Dermis microvascular lymphatic vessel endothelial cell (primary cell): ENCODE measurements around the gene LAG3. TPM values are rescaled to one million over a fixed set of nuclear protein-coding genes. Genes with fewer than 3 reads are reported as not detected.

ENCODE experiments used
- DNase-seq, 2 donors: peaks; one replicate each; pipeline versions ENCODE4 v3.0.0 to v3.0.0-alpha.2; 2010; ENCODE audit warnings: low read depth in 2 of 2
- total RNA-seq: library from RNA; depleted of rRNA; stranded (reverse); fragments of >200 nt; gene quantifications from 2 replicates; pipeline ENCODE4 v1.2.1, GENCODE V29; 2014

The LAG3 gene
- total RNA-seq, 1 donor from 2014 or later, result under 0.01 TPM

GRCh38 chr12:6771091-6771495, 1.2 kb upstream of the LAG3 start:
- DNase-seq, result peak; percentile 50 to 85

GRCh38 chr12:6771509-6772330, 600 bp upstream of the LAG3 start:
- no peak for DNase-seq

DNA sequence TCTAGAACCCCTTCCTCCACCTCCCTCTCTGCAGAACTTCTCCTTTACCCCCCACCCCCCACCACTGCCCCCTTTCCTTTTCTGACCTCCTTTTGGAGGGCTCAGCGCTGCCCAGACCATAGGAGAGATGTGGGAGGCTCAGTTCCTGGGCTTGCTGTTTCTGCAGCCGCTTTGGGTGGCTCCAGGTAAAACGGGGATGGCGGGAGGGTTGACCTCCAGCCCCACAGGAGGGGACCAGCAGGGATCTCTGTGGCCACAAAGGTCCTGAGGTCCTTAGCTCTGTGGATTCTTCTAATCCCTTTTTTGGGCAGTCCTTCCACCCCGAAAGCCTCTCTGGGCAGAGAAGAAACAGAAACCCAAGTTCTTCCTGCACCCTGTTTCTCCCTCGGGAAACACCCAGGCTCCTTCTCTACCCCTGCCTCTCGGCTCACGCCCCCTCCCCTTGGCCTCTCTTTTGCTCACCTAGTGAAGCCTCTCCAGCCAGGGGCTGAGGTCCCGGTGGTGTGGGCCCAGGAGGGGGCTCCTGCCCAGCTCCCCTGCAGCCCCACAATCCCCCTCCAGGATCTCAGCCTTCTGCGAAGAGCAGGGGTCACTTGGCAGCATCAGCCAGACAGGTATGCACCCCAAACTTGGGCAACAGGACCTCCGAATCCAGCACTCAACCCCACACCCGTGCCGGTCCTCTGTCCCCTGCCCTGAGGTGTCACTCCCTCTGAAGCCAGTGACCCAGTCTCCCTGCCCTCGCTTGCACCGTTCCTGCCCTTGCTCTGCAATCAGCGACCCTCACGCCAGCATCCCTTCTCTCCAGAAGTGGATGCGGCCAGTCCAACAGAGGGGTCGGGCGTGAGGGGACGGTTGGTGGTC, 638 bp downstream of the LAG3 start:
- DNase-seq, result no peak

DNA sequence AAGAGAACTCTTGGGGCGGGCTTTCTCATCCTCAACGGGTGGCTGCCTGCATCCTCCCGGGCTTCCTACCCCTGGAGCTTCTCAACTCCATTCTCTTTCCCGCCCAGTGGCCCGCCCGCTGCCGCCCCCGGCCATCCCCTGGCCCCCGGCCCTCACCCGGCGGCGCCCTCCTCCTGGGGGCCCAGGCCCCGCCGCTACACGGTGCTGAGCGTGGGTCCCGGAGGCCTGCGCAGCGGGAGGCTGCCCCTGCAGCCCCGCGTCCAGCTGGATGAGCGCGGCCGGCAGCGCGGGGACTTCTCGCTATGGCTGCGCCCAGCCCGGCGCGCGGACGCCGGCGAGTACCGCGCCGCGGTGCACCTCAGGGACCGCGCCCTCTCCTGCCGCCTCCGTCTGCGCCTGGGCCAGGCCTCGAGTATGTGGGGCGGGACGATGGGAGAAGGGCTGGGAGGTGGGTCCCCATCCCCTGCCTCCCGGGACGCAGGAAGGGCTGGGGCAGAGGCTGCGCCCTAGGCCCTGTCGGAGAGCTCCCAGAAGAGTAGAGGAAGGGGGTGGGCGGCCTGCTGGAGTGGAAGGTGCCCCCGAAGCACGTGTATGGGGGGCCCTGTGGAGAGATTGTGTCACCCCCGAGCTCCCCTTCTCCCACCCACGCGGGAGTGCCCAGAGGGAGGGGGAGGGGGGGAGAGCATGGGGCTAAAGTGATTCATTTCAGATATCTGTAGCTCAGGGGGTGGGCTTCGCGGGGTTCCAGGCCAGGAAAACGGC, 1.5 kb downstream of the LAG3 start:
- DNase-seq, result no peak

DNA sequence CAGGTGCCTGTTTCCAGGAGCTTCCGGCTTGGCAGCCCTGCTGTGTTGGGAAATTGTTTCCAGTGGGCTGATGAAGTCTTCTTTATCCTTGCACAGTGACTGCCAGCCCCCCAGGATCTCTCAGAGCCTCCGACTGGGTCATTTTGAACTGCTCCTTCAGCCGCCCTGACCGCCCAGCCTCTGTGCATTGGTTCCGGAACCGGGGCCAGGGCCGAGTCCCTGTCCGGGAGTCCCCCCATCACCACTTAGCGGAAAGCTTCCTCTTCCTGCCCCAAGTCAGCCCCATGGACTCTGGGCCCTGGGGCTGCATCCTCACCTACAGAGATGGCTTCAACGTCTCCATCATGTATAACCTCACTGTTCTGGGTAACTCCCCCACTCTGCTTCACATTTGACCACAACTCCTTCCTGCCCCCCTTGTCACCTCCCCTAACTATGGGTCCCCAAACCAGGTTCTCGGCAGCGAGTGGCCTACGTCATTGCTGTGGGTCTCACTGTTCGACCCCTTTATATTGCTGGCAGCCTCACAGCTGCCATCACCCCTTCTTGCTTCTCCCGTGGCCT, 2.3 kb downstream of the LAG3 start:
- DNase-seq, result no peak

DNA sequence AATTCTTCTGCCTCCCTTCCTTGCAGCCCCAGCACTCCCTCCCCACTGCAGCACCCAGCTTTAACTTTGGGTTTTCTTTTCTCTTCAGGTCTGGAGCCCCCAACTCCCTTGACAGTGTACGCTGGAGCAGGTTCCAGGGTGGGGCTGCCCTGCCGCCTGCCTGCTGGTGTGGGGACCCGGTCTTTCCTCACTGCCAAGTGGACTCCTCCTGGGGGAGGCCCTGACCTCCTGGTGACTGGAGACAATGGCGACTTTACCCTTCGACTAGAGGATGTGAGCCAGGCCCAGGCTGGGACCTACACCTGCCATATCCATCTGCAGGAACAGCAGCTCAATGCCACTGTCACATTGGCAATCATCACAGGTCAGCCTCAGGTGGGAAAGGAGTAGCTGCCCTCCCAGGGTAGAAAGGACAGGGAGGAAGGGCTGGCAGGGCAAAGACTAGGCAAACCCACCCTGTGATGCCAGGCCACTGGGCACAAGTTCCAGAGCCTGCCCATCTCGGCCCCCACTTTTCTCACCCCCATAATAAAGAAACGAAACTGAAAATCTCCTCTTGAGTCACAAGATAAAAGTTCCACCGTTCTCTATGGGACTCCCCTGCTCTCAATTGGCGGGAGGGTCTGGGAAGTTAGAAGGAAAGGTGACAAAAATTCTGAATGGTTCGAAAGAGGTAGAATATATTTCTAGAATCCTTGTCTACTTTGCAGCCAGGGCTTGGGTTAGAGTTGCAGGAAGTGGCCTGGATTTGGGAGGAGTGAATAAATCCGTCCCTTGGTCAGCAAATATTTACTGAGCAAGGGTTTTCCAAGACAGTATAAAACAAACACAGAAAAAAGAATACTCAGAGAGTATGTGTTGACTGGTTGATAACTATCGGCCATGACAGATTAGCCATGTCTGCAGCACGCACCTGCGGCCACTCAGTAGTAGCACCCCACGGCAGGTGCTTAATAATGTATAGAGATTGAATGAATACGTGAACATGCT, 3.2 kb downstream of the LAG3 start:
- DNase-seq, result no peak

GRCh38 chr12:6777386-6777785, 5.1 kb downstream of the LAG3 start:
- DNase-seq, result no peak

GRCh38 chr12:6778217-6778573, 5.9 kb downstream of the LAG3 start:
- no peak for DNase-seq

GRCh38 chr12:6778574-6779550, 6.5 kb downstream of the LAG3 start:
- DNase-seq, result peak; percentile 71 to 92

- DNase-seq, result no peak
Measured at GRCh38 chr12:6779708-6780432, 7.5 kb downstream of the LAG3 start.

GRCh38 chr12:6780573-6780972, 8.3 kb downstream of the LAG3 start:
- DNase-seq, result no peak

GRCh38 chr12:6782119-6782518, 9.8 kb downstream of the LAG3 start:
- no peak for DNase-seq

DNA sequence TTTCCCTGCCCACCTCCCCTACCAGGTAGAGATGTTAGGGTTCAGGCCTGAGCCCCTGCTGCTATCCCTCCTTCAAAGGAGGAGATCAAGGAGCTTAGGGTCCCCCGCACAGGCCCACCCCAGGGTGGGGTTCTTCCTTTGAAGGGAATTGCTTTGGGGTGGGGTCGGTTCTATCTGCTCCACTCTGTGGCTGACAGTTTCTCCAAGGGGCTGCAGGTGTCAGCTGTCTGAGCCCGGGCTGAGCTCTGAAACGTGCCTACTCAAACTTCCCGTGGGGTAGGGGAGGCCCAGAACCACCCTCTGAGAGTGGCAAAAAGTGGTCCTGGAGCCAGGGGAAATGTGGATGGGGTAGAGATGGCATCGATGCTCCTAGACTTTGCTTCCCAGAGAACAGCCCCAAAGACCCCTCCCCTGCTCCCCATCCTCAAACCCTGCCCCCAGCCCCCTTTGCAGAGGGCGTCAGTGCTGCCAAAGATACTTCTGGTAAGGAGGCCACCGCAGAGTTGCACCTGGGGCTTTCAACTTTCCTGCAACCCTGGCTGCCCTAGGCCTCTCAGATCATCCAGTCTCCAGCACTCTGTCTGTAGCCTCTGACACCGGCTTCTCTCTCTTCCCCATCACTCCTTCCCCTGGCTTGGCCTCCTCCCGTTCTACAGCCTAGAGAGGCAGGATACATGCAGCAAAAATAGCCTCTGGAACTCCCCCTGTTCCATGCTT, 10.7 kb downstream of the LAG3 start:
- DNase-seq, result no peak

- DNase-seq, result no peak
Measured at GRCh38 chr12:6783828-6784227, 11.5 kb downstream of the LAG3 start.

DNA sequence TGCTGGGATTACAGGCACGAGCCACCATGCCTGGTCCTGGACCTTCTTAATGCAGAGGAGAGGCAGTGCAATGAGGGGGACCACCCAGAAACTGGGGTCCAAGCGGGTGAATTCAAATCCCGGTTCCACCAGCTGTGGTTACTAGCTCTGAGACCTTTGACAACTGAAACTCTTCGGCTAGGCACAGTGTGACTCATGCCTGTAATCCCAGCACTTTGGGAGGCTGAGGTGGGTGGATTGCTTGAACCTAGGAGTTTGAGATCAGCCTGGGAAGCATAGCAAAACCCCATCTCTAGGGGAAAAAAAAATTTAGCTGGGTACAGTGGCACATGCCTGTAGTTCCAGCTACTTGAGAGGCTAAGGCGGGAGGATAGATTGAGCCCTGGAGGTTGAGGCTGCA, 12.0 kb downstream of the LAG3 start:
- no peak for DNase-seq

DNA sequence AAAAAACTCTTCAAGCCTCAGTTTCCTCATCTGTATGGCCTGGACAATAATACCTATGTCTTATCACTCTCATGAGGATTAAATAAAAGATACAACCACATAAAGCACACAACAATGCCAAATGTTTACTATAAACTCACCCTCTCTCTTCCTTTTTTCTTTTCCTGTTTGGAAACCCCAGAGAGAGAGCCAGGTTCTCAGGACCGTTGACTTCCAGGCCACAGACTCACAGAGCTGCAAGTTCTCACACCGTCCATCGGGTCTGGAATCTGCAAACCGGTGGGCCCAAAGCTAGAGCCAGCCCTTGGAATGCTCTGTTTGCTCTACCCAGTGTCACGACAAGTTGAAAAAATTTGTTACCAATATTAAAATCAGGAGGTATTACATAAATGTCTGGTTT, 12.4 kb downstream of the LAG3 start:
- peak in 1 of 2 donors; percentile 32 for DNase-seq

- DNase-seq, result no peak
Measured at GRCh38 chr12:6786416-6787094, 14.2 kb downstream of the LAG3 start.
